SK-N-MC (cell line): ENCODE measurements around the gene TRIP4.
A peak's percentile ranks its signal among the peaks of the same experiment; 100 is the strongest.

Experiments used
- DNase-seq: peaks from one replicate; pipeline ENCODE4 v3.0.0-alpha.2; 2011; ENCODE audit warnings: low read depth, low spot score
- H3K27ac ChIP-seq: fragments of 200-600 bp; sonication (generic); 2 replicates; pipeline ENCODE4 v1.5.1; 2016; ENCODE audit warnings: mixed run types
- H3K36me3 ChIP-seq: fragments of 200-600 bp; sonication (generic); 2 replicates; pipeline ENCODE4 v1.6.1; 2017; ENCODE audit warnings: antibody characterized with exemption, low read length, mixed read lengths; ENCODE audit not compliant: insufficient read depth
- H3K4me3 ChIP-seq: fragments of 200-600 bp; sonication (generic); 2 replicates; pipeline ENCODE4 v1.5.1; 2016
- H3K9ac ChIP-seq: fragments of 200-600 bp; sonication (generic); 2 replicates; pipeline ENCODE4 v1.8.0; 2017; ENCODE audit warnings: mixed run types, mixed read lengths; ENCODE audit not compliant: insufficient read length
- H3K9me3 ChIP-seq: fragments of 200-600 bp; sonication (generic); 2 replicates; pipeline ENCODE4 v1.6.1; 2017; ENCODE audit warnings: low read depth, mild to moderate bottlenecking, antibody characterized with exemption, low read length, moderate library complexity, mixed read lengths
- EZH2 ChIP-seq: fragments of 200-600 bp; sonication (generic); IDR thresholded peaks from one replicate; pipeline ENCODE4 v1.6.1; 2017; ENCODE audit warnings: antibody characterized with exemption
- FOXP2 ChIP-seq: optimal IDR thresholded peaks from 2 replicates; pipeline ENCODE3; 2011; ENCODE audit warnings: mild to moderate bottlenecking, moderate library complexity; ENCODE audit not compliant: insufficient read depth; ENCODE audit errors: extremely low read length, control extremely low read depth
- POLR2AphosphoS5 ChIP-seq: IDR thresholded peaks from 2 replicates; pipeline ENCODE4 v1.6.1; 2012; ENCODE audit warnings: mild to moderate bottlenecking, low read depth, low read length, borderline replicate concordance

The TRIP4 gene

GRCh38 chr15:64396789-64397188 lies 9.2 kb downstream of the TRIP4 start:
- Histone ChIP-seq H3K4me3 (no peak overlapping the region), H3K9ac (no peak overlapping the region), H3K27ac (no peak overlapping the region), H3K9me3 (no peaks in the 10 kb centered on the region), H3K36me3 (peaks cover 27% of the 10 kb centered on the region)
- no peak for DNase-seq
- TF ChIP-seq EZH2 (no peak), POLR2AphosphoS5 (no peak), FOXP2 (no peak)

- peaks cover 27% of the 10 kb centered on the region for H3K36me3 ChIP-seq
Measured at GRCh38 chr15:64398575-64398974, 10.9 kb downstream of the TRIP4 start.

GRCh38 chr15:64400583-64400982 lies 12.9 kb downstream of the TRIP4 start:
- no peaks in the 10 kb centered on the region for H3K9me3 ChIP-seq
- no peak for DNase-seq
- no peak overlapping the region for H3K9ac ChIP-seq
- H3K36me3 ChIP-seq = peaks cover 22% of the 10 kb centered on the region
- TF ChIP-seq FOXP2 = no peak
- no peak for TF ChIP-seq POLR2AphosphoS5
- TF ChIP-seq EZH2 = no peak
- H3K4me3 ChIP-seq = no peak overlapping the region
- no peak overlapping the region for H3K27ac ChIP-seq

More at GRCh38 chr15:64398575-64398974, 10.9 kb downstream of the TRIP4 start:
- Histone ChIP-seq H3K4me3 (no peak overlapping the region), H3K9me3 (no peaks in the 10 kb centered on the region), H3K27ac (no peak overlapping the region), H3K9ac (no peak overlapping the region)
- DNase-seq = no peak
- TF ChIP-seq FOXP2 (no peak), POLR2AphosphoS5 (no peak), EZH2 (no peak)

DNA sequence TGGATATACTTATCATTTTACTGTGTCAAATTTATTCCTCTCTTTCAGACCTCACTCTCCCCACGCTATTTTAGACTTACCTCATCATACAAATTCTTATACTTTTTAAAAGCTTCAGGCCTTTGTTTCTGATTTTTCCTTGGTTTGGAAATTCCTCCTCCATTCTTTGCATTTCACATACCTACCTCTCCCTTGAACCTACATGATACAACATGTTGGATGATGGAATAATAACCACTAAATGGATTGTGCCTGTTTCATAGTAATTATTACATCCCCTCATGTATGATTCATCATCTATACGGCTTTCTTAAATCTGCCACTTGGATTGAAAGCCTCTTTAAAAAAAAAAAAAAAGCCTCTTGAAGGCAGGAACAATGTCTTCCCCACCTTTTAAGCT lies 24.6 kb downstream of the TRIP4 start:
- DNase-seq = no peak
- Histone ChIP-seq H3K4me3 (no peak overlapping the region), H3K36me3 (peaks cover 9% of the 10 kb centered on the region; the same call in 1 of the 2 replicates), H3K9ac (no peak overlapping the region), H3K9me3 (no peaks in the 10 kb centered on the region), H3K27ac (no peak overlapping the region)
- no peak for TF ChIP-seq FOXP2
- TF ChIP-seq EZH2 = no peak
- TF ChIP-seq POLR2AphosphoS5 = no peak

GRCh38 chr15:64422697-64423096 lies 35.1 kb downstream of the TRIP4 start:
- TF ChIP-seq EZH2 (no peak), POLR2AphosphoS5 (no peak), FOXP2 (no peak)
- Histone ChIP-seq H3K9ac (no peak overlapping the region), H3K4me3 (no peak overlapping the region), H3K9me3 (no peaks in the 10 kb centered on the region), H3K36me3 (peaks cover 12% of the 10 kb centered on the region), H3K27ac (no peak overlapping the region)
- no peak for DNase-seq

GRCh38 chr15:64423970-64424369 lies 36.3 kb downstream of the TRIP4 start:
- Histone ChIP-seq H3K27ac (no peak overlapping the region), H3K4me3 (no peak overlapping the region), H3K9ac (no peak overlapping the region), H3K9me3 (no peaks in the 10 kb centered on the region), H3K36me3 (peaks cover 12% of the 10 kb centered on the region)
- DNase-seq = no peak
- TF ChIP-seq EZH2 (no peak), POLR2AphosphoS5 (no peak), FOXP2 (no peak)

GRCh38 chr15:64425221-64425620 lies 37.6 kb downstream of the TRIP4 start:
- Histone ChIP-seq H3K27ac (no peak overlapping the region), H3K9me3 (no peaks in the 10 kb centered on the region), H3K9ac (no peak overlapping the region), H3K4me3 (no peak overlapping the region), H3K36me3 (peaks cover 12% of the 10 kb centered on the region)
- DNase-seq = no peak
- TF ChIP-seq EZH2 (no peak), POLR2AphosphoS5 (no peak), FOXP2 (no peak)

GRCh38 chr15:64426845-64427465 lies 39.3 kb downstream of the TRIP4 start:
- TF ChIP-seq POLR2AphosphoS5 (no peak), EZH2 (no peak), FOXP2 (no peak)
- no peak overlapping the region for H3K27ac ChIP-seq
- peaks cover 12% of the 10 kb centered on the region for H3K36me3 ChIP-seq
- H3K9me3 ChIP-seq = no peaks in the 10 kb centered on the region
- no peak overlapping the region for H3K4me3 ChIP-seq
- peak; percentile 39 for DNase-seq
- no peak overlapping the region for H3K9ac ChIP-seq

- H3K9me3 ChIP-seq = no peaks in the 10 kb centered on the region
- H3K27ac ChIP-seq = no peak overlapping the region
- no peak for DNase-seq
- H3K36me3 ChIP-seq = peaks cover under 1% of the 10 kb centered on the region; the same call in 1 of the 2 replicates
- TF ChIP-seq EZH2 (no peak), POLR2AphosphoS5 (no peak), FOXP2 (no peak)
- H3K4me3 ChIP-seq = peak overlapping the region; percentile 56
- no peak overlapping the region for H3K9ac ChIP-seq
Measured at GRCh38 chr15:64429448-64429847, 41.8 kb downstream of the TRIP4 start.
